SH-SY5Y (cell line): ENCODE results near the gene TENM4.

Source experiments
- GATA2 ChIP-seq: IDR thresholded peaks from 2 replicates; pipeline ENCODE4 v1.6.1; 2011; ENCODE audit warnings: mild to moderate bottlenecking, low read depth, low read length
- GATA3 ChIP-seq: IDR thresholded peaks from 2 replicates; pipeline ENCODE4 v1.6.1; 2011; ENCODE audit warnings: low read depth, mild to moderate bottlenecking, low read length, moderate library complexity

DNA sequence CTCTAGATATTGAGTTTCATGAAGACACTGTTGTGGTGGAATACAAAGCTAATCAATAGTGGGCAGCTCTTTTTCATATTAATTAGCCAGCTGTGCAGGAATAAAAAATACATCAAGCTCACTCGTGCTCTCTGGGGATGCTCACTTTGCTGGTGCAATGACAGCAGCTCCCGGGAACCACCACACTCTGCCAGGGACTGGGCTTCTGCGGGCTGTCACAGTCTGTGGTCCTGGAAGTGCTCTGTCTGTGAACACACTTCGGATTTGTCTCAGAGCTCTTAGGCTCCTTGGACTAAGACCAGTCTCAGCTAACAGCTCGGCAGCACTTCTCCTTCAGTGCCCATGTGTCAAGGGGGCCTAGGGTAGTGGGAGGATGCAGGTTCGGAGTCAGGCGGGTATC, 393.5 kb downstream of the TENM4 start:
- no peak for TF ChIP-seq GATA2
- TF ChIP-seq GATA3: no peak
